A549 (cell line): ENCODE data around the gene NOD2. TPM values are rescaled to one million over a fixed set of nuclear protein-coding genes. Genes with fewer than 3 reads are reported as not detected.

Experiments
- ATAC-seq, 2 experiments: fragments of 200-7000 bp in 1 of 2; fragments of >200 bp in 1 of 2; cut with Nextera tagmentation in 1 of 2; cut with Tn5 transposase in 1 of 2; 3 replicates each; pipeline versions ENCODE4 v1.8.0 to v1.9.1; 2018 to 2020; ENCODE audit warnings: mild to moderate bottlenecking in 1 of 2, moderate library complexity in 1 of 2
- CTCF ChIA-PET: fragments of 300-600 bp; sonication (Branson Sonifier 250); formaldehyde crosslinking; extraction: SDS; loops from one replicate; lab custom pipeline; 2021; ENCODE audit warnings: antibody characterized with exemption, inconsistent platforms; lab: Yijun Ruan, JAX
- POLR2A ChIA-PET: fragments of 350-600 bp; formaldehyde crosslinking; extraction: SDS; loops from one replicate; lab custom pipeline; 2021; ENCODE audit warnings: antibody characterized with exemption, inconsistent platforms; lab: Yijun Ruan, JAX
- DNase-seq, 2 experiments: peaks; one replicate each; pipeline versions ENCODE4 v3.0.0 to v3.0.0-alpha.2; 2011 to 2016; ENCODE audit warnings: low read depth in 1 of 2, low spot score in 1 of 2
- FAIRE-seq: peaks from 2 replicates; lab custom pipeline; 2011; peaks lifted over from hg19 to GRCh38; lab: Jason Lieb, UNC
- H3K27ac ChIP-seq, 2 experiments: fragments of >200 bp; sonication (Bioruptor Twin); formaldehyde crosslinking; 3 replicates each; pipeline ENCODE4 v1.5.1; 2016 to 2017
- H3K4me1 ChIP-seq: fragments of >200 bp; sonication (Bioruptor Twin); formaldehyde crosslinking; 3 replicates; pipeline ENCODE4 v1.6.1; 2016
- H3K4me2 ChIP-seq: fragments of >200 bp; sonication (Bioruptor Twin); formaldehyde crosslinking; 3 replicates; pipeline ENCODE4 v1.6.1; 2016
- H3K4me3 ChIP-seq: fragments of >200 bp; sonication (Bioruptor Twin); formaldehyde crosslinking; 3 replicates; pipeline ENCODE4 v1.5.1; 2016
- H3K9me3 ChIP-seq: fragments of >200 bp; sonication (Bioruptor Twin); formaldehyde crosslinking; 3 replicates; pipeline ENCODE4 v1.6.1; 2016
- ATOH8 ChIP-seq: fragments of 250-450 bp; sonication (Bioruptor Pico); IDR thresholded peaks from 2 replicates; pipeline ENCODE4 v1.5.0; 2020; ENCODE audit warnings: low read depth, mild to moderate bottlenecking, moderate library complexity
- BCL3 ChIP-seq: fragments of >200 bp; sonication (Bioruptor Twin); formaldehyde crosslinking; IDR thresholded peaks from 3 replicates; pipeline ENCODE4 v1.6.1; 2016
- CBX2 ChIP-seq: fragments of 200-600 bp; sonication (generic); IDR thresholded peaks from 2 replicates; pipeline ENCODE4 v1.6.1; 2016; ENCODE audit warnings: low read depth, mild to moderate bottlenecking, borderline replicate concordance
- CHD2 ChIP-seq: fragments of 150-350 bp; IDR thresholded peaks from 2 replicates; pipeline ENCODE4 v1.6.1; 2014; ENCODE audit warnings: low read length; ENCODE audit not compliant: partially characterized antibody
- CHD4 ChIP-seq: fragments of 200-600 bp; sonication (generic); IDR thresholded peaks from 2 replicates; pipeline ENCODE4 v1.6.1; 2016; ENCODE audit warnings: antibody characterized with exemption, mild to moderate bottlenecking, borderline replicate concordance
- CTCF ChIP-seq: fragments of >200 bp; sonication (Bioruptor Twin); formaldehyde crosslinking; IDR thresholded peaks from 3 replicates; pipeline ENCODE4 v1.5.1; 2016
- EHMT2 ChIP-seq: fragments of 200-600 bp; sonication (generic); IDR thresholded peaks from 2 replicates; pipeline ENCODE4 v1.6.1; 2016; ENCODE audit warnings: antibody characterized with exemption, low read depth, mild to moderate bottlenecking, moderate library complexity
- FOSB ChIP-seq: fragments of 250-450 bp; sonication (Bioruptor Pico); IDR thresholded peaks from 2 replicates; pipeline ENCODE4 v1.5.0; 2020; ENCODE audit warnings: mild to moderate bottlenecking, moderate library complexity
- JUNB ChIP-seq: fragments of >200 bp; sonication (Bioruptor Twin); formaldehyde crosslinking; IDR thresholded peaks from 2 replicates; pipeline ENCODE4 v1.6.1; 2016
- KDM1A ChIP-seq: fragments of 200-600 bp; sonication (generic); IDR thresholded peaks from 2 replicates; pipeline ENCODE4 v1.6.1; 2016; ENCODE audit warnings: low read depth, mild to moderate bottlenecking
- NFE2L2 ChIP-seq: fragments of 150-350 bp; conservative IDR thresholded peaks from 2 replicates; pipeline ENCODE4 v1.6.1; 2014; ENCODE audit warnings: low read length
- NR3C1 ChIP-seq: fragments of >200 bp; sonication (Bioruptor Twin); formaldehyde crosslinking; IDR thresholded peaks from 3 replicates; pipeline ENCODE4 v1.6.1; 2017
- RFX5 ChIP-seq: fragments of 450-650 bp; IDR thresholded peaks from 2 replicates; pipeline ENCODE4 v1.7.1; 2014; ENCODE audit warnings: antibody characterized with exemption, mild to moderate bottlenecking, moderate library complexity
- SMC3 ChIP-seq: fragments of >200 bp; sonication (Bioruptor Twin); formaldehyde crosslinking; IDR thresholded peaks from 3 replicates; pipeline ENCODE4 v1.6.1; 2018; ENCODE audit warnings: inconsistent platforms
- ZNF302 ChIP-seq: fragments of 250-450 bp; sonication (Bioruptor Pico); IDR thresholded peaks from 2 replicates; pipeline ENCODE4 v1.9.0; 2021; ENCODE audit warnings: inconsistent platforms, mild to moderate bottlenecking, moderate library complexity
- WGBS: methylation state at CpG from one replicate; pipeline ENCODE4 v1.1.6; 2017; ENCODE audit errors: missing lambda C conversion rate; 5-methylcytosine and 5-hydroxymethylcytosine counted together
- polyA plus RNA-seq, 4 experiments: library from polyadenylated mRNA; depleted of rRNA in 3 of 4; stranded (reverse); fragments of >200 nt; fragmentation: RNase III in 1 of 4; extraction: RNeasy Plus Mini Kit Qiagen cat#74134 plus additional on column Dnase treatment in 1 of 4; gene quantifications; 2 replicates in 3 of 4; 3 replicates in 1 of 4; pipeline ENCODE4 v1.2.3, GENCODE V29; 2011 to 2017
- TF ChIP-seq, protein P1 (sequence below): fragments of >200 bp; sonication (Bioruptor Twin); formaldehyde crosslinking; IDR thresholded peaks from 2 replicates; pipeline ENCODE4 v1.6.1; 2016
- TF ChIP-seq, protein P2 (sequence below): fragments of 150-350 bp; IDR thresholded peaks from 2 replicates; pipeline ENCODE4 v1.6.1; 2014; ENCODE audit warnings: low read depth, mild to moderate bottlenecking, low read length
- TF ChIP-seq, protein P3 (sequence below): fragments of 250-450 bp; sonication (Bioruptor Pico); IDR thresholded peaks from 2 replicates; pipeline ENCODE4 v1.5.0; 2021; ENCODE audit warnings: mild to moderate bottlenecking, moderate library complexity, borderline replicate concordance
- TF ChIP-seq, protein P4 (sequence below): fragments of 450-650 bp; IDR thresholded peaks from 2 replicates; pipeline ENCODE4 v1.6.1; 2014; ENCODE audit warnings: antibody characterized with exemption

Gene NOD2
- polyA plus RNA-seq, 2 of the 4 experiments (the other 2 are of a cell fraction), result not detected

DNA sequence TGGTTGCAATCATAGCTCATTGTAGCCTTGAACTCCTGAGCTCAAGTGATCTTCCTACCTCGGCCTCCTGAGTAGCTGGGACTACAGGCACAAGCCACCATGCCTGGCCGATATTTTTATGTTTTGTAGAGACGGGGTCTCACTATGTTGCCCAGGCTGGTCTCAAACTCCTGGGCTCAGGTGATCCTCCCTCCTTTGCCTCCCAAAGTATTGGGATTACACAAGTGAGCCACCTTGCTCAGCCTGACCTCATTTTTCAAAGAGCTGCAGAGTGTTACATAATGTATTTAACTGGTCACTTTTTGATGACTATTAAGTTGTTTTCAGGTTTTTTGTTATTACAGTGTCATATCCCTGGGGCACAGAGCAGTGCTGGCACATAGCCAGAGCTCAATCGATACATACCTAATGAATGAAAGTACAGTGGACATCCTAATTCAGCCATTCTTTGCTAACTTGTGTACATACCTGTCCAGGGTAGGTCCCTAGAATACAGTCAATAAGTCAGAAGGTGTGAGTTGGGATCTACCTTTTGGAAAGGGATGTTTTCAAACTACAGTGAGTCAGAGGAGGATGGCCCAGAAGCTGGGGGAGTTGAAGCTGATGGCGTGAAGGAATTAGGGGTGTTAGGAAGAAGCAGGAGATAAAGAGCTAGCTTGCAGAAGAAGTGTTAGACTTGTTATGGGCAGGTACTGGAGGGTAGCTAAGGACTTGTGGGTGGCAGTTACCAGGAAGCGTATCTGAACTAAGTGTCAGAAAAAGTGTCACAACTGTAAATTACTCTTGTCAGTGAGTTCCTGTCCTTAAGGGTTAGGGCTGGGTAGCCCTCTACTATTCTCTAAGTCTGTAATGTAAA is 28.4 kb downstream of the NOD2 start:
- POLR2A ChIA-PET, result no interaction called here
- CTCF ChIA-PET, result interaction anchor here (1.3 to 1.5 kb wide), 2 partner anchors 57 to 85 kb away, joined by 4 to 6 read pairs; no protein-coding TSS in a partner anchor
- Histone ChIP-seq H3K4me1 (no peaks in the 10 kb centered on the region), H3K4me3 (no peak overlapping the region), H3K9me3 (no peaks in the 10 kb centered on the region), H3K4me2 (no peak overlapping the region), H3K27ac (no peak overlapping the region)
- FAIRE-seq (no peak), ATAC-seq (no peak), DNase-seq (no peak)
- TF ChIP-seq, protein P1, sequence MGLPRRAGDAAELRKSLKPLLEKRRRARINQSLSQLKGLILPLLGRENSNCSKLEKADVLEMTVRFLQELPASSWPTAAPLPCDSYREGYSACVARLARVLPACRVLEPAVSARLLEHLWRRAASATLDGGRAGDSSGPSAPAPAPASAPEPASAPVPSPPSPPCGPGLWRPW, result no peak
- TF ChIP-seq RFX5 (no peak), KDM1A (no peak), SMC3 (no peak), ATOH8 (CRISPR knock-in tag) (no peak)
- TF ChIP-seq, protein P2, sequence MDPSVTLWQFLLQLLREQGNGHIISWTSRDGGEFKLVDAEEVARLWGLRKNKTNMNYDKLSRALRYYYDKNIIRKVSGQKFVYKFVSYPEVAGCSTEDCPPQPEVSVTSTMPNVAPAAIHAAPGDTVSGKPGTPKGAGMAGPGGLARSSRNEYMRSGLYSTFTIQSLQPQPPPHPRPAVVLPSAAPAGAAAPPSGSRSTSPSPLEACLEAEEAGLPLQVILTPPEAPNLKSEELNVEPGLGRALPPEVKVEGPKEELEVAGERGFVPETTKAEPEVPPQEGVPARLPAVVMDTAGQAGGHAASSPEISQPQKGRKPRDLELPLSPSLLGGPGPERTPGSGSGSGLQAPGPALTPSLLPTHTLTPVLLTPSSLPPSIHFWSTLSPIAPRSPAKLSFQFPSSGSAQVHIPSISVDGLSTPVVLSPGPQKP, result no peak
- 61% methylated on average over 6 of the region's 6 CpGs for WGBS

GRCh38 chr16:50722405-50722737 is 29.0 kb downstream of the NOD2 start:
- Histone ChIP-seq H3K9me3 (no peaks in the 10 kb centered on the region), H3K4me2 (no peak overlapping the region), H3K27ac (no peak overlapping the region), H3K4me3 (no peak overlapping the region), H3K4me1 (no peaks in the 10 kb centered on the region)
- WGBS, result 9% methylated on average over 1 of the region's 1 CpG
- TF ChIP-seq ZNF302 (CRISPR knock-in tag) (no peak), CTCF (no peak), BCL3 (no peak), NFE2L2 (no peak), CBX2 (no peak), CHD2 (no peak), NR3C1 (no peak), FOSB (CRISPR knock-in tag) (no peak), EHMT2 (no peak), CHD4 (no peak), JUNB (no peak)
- TF ChIP-seq, protein P2, result no peak
- TF ChIP-seq, protein P3, sequence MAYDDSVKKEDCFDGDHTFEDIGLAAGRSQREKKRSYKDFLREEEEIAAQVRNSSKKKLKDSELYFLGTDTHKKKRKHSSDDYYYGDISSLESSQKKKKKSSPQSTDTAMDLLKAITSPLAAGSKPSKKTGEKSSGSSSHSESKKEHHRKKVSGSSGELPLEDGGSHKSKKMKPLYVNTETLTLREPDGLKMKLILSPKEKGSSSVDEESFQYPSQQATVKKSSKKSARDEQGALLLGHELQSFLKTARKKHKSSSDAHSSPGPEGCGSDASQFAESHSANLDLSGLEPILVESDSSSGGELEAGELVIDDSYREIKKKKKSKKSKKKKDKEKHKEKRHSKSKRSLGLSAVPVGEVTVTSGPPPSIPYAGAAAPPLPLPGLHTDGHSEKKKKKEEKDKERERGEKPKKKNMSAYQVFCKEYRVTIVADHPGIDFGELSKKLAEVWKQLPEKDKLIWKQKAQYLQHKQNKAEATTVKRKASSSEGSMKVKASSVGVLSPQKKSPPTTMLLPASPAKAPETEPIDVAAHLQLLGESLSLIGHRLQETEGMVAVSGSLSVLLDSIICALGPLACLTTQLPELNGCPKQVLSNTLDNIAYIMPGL, result no peak
- TF ChIP-seq, protein P1, result no peak
- TF ChIP-seq, protein P4, sequence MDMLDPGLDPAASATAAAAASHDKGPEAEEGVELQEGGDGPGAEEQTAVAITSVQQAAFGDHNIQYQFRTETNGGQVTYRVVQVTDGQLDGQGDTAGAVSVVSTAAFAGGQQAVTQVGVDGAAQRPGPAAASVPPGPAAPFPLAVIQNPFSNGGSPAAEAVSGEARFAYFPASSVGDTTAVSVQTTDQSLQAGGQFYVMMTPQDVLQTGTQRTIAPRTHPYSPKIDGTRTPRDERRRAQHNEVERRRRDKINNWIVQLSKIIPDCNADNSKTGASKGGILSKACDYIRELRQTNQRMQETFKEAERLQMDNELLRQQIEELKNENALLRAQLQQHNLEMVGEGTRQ, result no peak
- FAIRE-seq, result no peak
- ChIA-PET CTCF (interaction anchor here (1.3 to 1.5 kb wide), 2 partner anchors 57 to 84 kb away, joined by 4 to 6 read pairs; no protein-coding TSS in a partner anchor), POLR2A (no interaction called here)
- no peak for DNase-seq
- no peak for ATAC-seq
